Hindlimb muscle (tissue), 1 donor: ENCODE data around the gene INTS13. TPM values are rescaled to one million over a fixed set of nuclear protein-coding genes. Genes with fewer than 3 reads are reported as not detected.
A peak's percentile ranks its signal among the peaks of the same experiment; 100 is the strongest.
"Not testable (repeated sequence)": the region's sequence is repeated elsewhere in the genome, so short reads cannot be mapped to it uniquely, and the experiment has no call there.

ENCODE experiments used
- DNase-seq: peaks from one replicate; pipeline ENCODE4 v3.0.0-alpha.2; 2013
- polyA plus RNA-seq: library from polyadenylated mRNA; unstranded; fragments of 120-200 nt; gene quantifications from one replicate; pipeline ENCODE4 v1.2.1, GENCODE V29; 2013; ENCODE audit not compliant: insufficient read length

Gene INTS13
- polyA plus RNA-seq, 1 donor: 25.7 TPM

DNA sequence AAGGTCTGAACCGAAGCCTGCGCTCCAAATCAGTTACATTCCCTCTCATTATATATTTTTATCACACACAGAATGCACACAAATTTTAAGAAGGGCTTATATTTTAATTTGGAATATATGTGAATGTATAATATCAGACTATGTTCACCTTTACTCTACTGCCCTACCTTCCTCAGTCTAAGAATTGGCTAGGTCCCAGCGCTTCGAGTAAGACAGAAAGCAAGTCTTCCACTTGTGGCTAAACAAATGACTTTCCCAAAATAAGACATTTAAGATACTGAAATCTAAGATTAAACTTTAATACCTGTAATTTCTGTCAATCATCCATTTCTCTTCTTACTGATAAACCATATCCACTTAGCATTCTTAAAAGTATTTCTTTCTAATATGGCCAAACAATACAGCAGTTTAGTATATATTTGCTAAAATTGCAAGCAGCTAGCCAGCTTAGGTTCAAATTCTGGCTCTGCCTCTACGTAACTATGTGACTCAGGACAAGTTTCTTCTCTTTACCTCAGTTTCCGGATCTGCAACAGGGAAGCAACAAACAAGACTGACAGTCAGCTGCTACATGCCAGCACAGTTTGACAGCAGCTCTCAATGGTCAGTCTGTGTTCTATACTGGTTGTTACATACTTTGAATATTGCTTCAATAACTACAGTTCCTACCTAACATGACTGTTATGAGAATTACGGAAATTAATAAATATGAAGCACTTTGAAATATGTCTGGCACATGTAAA, 2.0 kb downstream of the INTS13 start:
- DNase-seq: no peak

DNA sequence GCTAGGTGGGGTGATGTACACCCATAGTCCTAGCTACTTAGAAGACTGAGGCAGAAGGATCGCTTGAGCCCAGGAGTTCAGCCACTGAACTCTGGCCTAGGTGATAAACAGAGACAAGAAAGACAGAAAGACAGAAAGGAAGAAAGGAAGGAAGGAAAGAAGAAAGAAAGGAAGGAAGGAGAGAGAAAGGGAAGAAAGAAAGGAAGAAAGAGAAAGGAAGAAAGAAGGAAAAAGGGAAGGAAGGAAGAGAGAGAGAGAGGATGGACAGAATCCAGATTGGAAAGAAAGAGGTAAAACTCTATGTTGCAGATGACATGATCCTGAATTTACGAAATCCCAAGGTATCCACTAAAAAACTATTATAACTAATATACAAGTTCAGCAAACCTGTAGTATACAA, 8.2 kb downstream of the INTS13 start:
- DNase-seq: no peak

DNA sequence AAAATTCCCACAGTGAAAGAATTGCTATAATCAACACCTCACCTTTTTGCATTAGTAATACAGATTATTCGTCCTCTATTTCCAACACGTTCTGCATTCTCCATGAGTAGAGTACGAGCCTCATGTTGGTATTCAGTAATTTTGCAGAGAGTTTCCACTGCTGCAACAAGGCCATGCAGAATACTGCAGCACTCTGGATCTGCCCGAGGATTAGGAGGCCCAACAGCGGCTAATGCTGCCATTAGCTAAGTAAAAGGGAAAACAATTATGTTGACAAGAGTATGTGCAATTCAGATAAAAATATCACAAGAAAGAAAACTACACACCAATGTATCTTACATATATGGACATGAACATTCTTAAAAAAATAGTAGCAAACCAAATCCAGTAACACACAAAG, 9.1 kb downstream of the INTS13 start:
- no peak for DNase-seq

DNA sequence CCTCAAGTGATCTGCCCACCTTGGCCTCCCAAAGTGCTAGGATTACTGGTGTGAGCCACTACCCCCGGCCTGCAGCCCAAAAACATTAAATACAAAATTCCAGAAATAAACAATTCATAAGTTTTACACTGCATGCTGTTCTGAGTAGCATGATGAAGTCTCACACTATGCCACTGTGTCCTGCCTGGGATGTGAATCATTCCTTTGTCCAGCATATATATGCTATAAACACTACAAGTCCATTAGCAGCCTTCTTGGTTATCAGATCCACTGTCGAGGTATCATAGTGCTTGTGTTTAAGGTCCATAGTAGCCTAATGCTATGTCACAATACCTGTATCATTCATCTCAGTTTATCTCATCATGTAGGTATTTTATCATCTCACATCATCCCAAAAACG, 15.9 kb downstream of the INTS13 start:
- no peak for DNase-seq

DNA sequence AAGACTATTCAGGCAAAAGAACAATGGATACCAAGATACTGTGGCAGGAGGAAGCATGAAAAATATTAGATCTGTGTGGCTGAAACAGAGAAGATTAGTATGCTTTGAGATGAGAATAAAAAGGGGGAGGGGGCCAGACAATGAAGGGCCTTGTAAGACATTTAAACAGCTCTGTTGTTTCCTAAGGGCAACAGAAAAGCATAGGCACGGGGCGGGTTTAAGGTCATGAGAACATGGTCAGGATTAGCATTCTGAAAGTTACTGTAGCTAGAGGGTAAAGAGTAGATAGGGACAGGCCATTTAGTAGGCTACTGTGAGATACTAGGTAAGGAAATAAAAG, 18.6 kb downstream of the INTS13 start:
- no peak for DNase-seq

DNA sequence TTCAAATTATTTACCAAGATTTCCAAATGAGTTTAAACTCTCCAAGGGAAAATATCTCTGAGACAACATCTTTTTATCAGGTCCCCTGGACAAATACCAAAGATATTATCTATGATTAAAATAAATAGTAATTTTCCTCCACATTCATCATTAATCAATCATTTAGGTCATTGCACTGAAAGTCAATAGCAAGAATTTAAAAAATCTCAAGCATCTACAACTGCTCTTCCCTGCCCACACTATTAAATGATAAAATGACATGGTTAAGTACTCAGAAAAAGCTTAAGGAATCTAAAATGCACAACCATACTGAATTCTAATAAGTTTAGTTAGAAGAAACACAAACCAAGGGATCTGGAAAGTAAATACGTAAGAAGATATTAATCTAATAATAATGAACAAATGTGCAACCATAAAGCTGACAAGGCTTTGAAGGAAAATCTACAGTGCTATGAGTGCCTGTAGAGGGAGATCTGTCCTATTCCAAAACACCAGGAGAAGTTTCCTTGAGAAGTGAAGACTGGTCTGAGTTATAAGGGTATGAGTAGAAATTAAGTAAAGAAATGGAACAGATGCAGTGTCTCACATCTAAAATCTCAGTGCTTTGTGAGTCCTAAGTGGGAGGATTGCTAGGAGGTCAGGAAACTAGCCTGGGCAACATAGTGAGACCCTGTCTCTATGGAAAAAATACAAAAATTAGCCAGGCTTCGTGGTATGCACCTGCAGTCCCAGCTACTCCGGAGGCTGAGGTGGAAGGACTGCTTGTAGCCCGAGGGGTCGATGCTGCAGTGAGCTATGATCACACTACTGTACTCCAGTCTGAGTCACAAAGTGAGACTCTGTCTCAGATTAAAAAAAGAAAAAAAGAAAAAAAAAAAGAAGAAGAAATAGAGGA, 19.2 kb downstream of the INTS13 start:
- no peak for DNase-seq

DNA sequence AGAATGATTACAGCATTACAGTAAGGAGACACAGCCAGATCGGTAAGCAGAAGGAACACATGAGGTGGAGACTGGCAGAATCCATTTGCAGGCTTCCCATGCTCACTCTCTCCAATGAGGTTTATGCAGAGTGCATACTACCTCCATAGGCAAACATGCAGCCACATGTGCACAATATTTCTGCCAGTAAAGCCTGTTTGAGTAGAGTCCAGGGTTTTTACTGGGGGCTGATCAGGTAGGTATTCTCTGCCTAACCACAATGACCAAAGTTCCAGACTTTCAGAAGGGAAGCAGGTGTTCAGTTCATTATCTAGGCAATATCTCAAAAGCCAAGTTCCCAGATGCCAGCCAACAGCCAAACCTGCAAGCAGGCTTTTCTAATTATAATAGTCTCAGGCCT, 31.1 kb downstream of the INTS13 start:
- DNase-seq: no peak

DNA sequence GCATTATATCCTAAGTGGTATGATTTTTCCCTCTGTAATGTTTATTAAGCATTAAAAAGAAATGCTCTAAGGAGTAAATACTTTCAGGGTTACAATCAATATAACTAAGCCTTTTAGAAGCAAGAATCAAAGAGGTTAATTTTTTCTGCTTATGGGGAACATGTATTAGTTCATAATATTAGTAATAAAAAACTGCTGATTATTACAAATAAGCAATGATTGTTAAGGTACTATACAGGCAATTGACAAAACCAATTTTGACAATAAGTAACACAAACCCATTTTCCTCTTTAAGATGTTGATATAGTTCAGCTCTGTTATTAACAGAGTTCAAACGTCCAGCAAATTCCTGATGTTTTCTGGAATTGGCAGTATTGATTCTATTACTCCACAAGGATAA, 31.8 kb downstream of the INTS13 start:
- no peak for DNase-seq

DNA sequence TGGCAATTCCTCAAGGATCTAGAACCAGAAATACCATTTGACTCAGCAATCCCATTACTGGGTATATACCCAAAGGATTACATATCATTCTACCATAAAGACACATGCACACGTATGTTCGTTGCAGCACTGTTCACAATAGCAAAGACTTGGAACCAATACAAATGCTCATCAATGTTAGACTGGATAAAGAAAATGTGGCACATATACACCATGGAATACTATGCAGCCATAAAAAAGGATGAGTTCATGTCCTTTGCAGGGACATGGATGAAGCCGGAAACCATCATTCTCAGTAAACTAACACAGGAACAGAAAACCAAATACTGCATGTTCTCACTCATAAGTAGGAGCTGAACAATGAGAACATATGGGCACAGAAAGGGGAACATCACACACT, 34.4 kb downstream of the INTS13 start:
- not testable (repeated sequence) for DNase-seq

DNA sequence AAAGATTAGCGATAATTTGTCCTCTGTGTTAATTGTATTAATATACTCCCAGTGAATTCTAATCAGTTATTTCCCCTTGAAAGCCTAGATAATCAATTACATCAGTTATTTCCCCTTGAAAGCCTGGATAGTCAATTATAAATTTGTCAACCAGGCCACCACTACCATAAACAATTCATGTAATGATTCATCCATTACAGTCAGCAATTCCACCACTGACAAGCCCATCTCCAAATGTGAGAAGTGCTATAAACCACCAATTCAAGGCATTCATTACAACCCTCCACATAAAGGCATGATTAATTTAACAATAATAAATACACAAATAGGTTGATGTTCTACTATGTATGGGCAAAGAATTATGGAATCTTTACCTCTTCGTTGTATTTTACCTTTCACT, 40.9 kb downstream of the INTS13 start:
- no peak for DNase-seq

DNA sequence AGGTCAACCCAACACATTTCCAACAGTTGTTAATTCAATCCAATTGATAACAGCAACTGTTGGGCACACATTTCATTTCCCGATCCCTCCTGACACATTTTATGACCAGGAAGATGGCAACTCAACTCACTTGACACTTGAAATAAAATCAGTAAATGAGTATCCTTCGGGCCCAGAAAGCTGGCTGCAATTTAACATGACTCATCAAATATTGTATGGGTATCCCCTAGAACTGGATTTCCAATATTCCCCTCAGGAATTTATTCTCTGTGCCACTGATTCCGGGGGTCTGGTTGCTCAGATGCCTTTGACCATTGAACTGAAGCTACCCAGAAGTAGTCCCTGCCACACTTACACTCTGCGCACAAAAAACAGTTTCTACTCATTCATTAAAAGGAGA, 42.1 kb downstream of the INTS13 start:
- DNase-seq: no peak

DNA sequence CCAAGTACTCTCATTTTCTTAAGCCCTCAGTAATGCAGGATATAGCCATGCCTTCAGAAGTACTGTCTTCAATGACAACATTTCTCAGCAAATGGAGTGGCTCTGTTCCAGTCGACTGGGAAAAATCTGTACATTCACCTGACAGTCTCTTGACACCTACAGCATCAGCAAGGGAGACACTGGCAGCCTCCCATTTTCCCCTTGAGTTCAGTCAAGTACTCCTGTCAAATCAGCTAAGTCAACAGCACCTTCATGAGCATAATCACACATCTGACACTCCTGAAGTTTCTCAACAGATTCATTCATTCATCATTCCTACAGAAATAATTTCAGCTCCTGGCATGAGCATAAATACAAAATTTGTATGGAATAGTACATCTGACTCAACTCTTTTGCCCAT, 46.1 kb downstream of the INTS13 start:
- no peak for DNase-seq

DNA sequence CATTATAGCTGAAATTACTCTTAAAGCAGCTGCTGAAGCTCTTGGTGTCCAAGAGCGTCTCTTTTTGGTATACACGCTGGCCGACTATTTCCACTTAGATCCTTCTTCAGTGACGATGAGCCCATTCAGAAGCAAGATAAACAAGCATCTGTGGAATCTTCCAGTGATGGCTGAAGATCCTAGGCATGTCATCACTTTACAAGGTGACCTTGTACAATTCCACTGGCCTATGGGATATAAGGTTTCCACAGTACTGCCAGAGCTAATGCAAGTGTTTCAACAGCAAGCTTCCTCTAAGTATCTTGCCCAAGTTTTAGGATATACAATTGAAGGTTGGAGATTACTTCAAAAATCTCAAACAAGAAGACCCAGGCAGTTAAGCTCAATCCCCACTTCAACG, 47.0 kb downstream of the INTS13 start:
- DNase-seq: no peak

DNA sequence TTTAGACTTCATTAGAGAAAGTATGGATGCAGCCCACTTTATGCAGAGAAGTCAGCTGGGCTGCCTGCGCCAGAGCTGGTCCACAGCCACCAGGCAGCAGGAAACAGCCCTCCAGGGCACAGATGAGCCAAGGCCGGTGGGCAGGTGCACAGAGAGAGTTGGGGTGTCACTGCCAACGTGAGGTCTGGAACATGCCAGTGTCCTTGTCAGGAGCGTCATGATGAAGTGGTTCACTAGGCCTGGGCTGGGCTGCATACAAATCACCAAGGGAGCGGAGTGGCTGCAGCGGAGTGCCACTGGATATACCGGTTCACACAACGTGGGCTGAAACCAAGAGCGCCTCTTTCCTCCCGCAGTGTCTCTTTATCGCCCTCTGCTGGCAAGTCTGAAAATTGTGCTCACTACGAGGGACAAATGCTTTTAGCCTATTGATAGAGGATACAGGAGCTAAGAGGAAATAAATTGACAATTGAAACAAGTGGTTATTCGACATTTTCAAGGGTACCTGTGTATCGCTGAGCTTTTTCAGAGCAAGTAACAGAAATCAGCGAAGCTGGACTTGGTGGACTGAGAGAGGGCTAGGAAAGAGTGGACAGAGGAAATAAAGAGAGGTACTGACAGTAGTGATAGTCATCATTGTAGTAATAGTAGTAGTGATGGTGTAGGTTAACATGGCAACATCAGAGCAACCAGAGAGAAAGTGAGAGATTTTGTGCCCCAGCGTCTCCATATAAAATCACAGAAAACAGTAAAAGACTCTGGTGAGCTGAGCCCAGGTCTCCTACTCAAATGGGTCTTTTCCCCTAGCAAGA, 52.8 kb downstream of the INTS13 start:
- DNase-seq: peak; percentile 83

DNA sequence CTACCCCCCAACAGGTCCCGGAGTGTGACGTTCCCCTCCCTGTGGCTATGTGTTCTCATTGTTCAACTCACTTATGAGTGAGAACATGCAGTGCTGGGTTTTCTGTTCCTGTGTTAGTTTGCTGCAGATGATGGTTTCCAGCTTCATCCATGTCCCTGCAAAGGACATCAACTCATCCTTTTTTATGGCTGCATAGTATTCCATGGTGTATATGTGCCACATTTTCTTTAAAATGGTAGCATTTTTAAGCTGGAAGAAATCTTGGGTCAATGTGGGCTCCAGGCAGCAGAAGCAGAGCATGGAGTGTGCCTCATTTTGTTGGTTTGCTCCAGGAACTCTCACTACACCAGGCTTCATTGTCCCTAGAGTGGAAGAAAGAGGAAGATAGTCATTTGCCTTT, 57.2 kb downstream of the INTS13 start:
- no peak for DNase-seq

DNA sequence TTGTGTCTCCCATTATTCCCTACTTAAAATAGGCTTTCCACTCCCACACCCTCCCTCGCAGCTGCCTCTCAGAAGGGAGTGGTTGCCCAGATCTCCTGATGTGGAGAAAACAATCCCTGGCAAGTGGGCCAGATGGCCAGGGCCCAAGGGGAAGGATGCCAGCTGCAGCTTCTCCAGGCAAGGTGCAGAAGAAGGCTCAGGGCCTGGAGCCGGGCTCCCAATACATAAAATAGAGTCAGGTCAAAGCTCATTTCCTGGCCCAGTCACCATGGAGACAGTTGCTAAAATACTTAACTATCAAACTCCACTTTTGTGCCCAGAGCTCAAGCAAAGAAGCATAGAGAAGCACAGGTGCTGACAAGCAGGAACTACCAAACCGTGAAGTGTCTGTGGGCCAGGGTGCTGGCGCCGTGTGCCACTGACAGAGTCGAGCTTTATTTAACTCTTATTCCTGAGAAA, 59.1 kb downstream of the INTS13 start:
- peak; percentile 67 for DNase-seq

DNA sequence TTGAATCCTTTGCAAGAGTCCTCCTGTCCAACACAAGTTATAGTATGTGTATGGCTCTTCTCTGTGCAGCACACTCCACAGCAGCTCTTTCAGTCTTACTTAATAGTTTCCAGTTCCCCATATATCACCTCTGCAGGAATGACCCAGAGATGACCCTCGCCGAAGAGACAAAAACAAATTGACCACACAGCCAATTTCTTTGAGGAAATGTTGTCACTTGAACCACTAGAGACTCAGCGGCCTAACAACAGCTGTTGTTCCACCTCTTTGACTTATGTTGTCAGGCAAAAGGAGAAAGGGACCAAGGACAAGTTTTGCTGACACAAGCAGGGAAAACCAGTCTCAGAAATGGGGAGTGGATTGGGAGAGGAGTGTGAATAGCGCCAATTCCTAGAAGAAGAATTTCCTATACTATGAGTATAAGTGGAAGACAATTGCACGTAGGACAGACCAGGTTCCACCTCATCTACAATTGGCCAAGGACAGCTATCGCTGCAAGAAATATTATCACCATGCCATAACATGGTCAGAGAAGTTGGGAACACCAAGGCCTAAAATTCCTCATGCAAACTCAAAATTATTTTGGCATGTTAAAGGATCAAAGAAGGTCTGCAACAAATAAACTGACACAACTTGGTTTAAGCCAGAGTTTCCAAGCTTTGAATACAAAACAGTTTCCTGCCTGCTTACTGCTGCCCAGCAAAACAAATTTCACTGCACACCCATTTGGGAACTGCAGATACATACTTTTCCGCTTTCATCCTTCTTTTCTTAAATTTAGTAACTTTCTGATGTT, 63.1 kb downstream of the INTS13 start:
- DNase-seq: peak; percentile 25

DNA sequence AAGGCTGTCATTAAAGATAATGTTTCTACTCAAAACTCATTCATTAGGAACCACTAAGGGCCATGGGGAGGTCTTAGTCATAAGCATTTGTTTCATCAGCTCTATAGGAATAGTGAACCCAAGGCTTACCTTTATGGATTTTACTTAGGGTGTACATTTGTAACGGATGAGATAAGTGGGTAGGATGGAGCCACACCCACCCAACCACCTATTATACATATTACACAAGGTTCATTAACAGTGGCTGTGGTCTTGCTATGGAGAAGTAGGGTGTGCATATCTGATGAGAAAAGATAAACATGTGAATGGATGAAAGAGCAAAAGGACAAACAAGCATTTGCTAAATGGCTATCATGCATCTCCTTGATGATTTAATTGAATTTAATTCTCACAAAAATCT, 65.2 kb downstream of the INTS13 start:
- DNase-seq: no peak

DNA sequence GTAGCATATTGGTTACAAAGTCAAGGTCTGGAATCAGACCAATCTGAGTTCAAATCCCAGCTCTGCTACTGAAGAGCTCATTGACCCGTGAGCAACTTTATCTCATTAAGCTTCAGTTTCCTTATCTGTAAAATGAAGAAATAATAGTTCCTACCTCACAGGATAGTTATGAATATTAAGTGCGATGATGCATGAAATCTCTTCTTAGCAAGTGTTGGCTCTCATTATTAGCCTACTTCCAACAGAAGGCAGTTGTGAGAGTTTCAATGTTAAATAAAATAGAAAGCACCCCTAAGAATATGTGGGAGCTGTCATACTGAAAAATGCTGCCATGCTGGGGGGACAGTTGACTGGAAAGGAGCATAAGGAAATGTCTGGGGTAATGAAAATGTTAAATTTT, 65.8 kb downstream of the INTS13 start:
- no peak for DNase-seq

DNA sequence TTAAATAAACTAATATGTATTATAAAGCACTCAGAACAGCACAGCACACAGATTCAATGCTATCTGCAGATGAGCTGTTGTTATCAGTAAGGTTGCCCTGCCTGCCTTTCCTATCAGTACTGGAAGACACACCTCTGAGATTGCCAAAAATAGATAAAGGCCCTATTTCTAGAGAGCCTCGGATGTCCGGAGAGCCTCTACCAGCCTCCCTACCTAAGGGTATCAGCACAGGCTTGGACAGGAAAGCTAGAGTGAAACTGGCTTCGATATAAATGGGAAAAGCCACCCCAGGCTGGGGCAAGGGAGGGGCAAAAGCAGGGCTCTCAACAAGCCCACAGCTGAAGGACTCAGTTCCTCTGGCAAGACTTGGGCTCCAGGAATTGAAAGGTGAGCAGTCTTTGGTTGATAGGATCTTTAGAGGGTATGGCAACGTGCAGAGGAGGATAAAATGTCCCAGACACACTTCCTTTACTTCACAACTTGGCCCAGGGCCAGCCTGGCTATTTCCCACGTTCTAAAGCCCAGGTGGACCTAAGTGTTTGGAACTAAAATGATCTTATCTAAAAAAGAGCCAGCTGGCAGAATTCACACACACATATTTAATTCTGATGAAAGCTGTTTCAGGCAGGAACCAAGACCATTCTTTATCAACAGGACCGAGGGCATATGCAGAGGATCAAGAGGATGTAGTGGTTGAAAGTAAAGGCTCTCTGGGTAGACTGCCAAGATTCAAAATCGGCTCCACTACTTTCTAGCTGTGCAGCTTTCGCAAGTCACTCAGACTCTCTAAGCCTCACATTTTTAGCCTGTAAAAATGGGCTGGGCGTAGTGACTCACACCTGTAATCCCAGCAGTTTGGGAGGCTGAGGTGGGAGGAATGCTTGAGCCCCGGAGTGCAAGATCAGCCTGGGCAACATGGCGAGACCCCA, 67.0 kb downstream of the INTS13 start:
- DNase-seq: no peak

DNA sequence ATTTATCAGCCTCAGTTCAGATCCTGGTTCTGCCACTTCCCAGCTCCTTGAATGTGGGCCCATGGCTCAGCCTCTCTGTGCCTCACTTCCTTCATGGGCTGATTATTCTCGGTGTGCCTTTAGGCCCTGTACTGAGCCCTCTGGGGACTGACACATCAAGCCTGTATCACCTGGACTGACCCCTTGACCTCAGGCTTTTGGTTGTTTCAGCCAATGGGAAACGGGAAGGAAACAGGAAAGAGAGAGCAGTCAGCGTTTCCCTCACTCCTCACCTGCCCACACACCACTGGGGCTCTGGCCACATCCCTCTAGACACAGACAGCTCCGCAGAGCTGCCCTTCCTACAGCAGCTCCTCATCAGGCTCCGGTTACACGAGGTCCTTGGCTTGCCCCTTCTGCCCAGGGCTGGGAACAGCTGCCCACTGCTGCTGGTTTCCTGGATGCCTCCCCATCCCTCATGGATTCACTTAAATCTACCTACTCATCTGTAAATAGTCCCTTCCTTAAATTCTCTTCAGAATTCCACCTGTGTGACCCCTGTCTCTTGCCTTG, 67.8 kb downstream of the INTS13 start:
- no peak for DNase-seq
